ENCODE data around the gene CCS. TPM values are rescaled to one million over a fixed set of nuclear protein-coding genes. Genes with fewer than 3 reads are reported as not detected.
"Not testable (repeated sequence)": the region's sequence is repeated elsewhere in the genome, so short reads cannot be mapped to it uniquely, and the experiment has no call there.

Gene CCS
- total RNA-seq, 6 donors from 2014 or later, result 24.3 to 82.8 (median 34.0) TPM

GRCh38 chr11:66570850-66571180 lies 22.2 kb upstream of the CCS start:
- no peaks in the 10 kb centered on the region for H3K9me3 ChIP-seq
- ATAC-seq (ENCODE audit: low FRiP score in 2 of 2) (no peak), DNase-seq (no peak)
- H3K4me1 ChIP-seq, result peaks cover 10 to 17% (median 12%) of the 10 kb centered on the region in 4 donors
- H3K36me3 ChIP-seq, result peaks cover 0 to 3% (median 0%) of the 10 kb centered on the region in 4 donors
- no peak overlapping the region for H3K4me3 ChIP-seq
- WGBS, 2 donors, result 70% methylated on average over 2 of the region's 2 CpGs
- no peak overlapping the region for H3K27ac ChIP-seq
- H3K27me3 ChIP-seq, result no peaks in the 10 kb centered on the region
- no peak for TF ChIP-seq POLR2A (IDR thresholded peaks at IDR 0.05)
- TF ChIP-seq POLR2AphosphoS5 (IDR thresholded peaks at IDR 0.05), result no peak
- no peak for TF ChIP-seq CTCF (IDR thresholded peaks at IDR 0.05)
- no peak for TF ChIP-seq EP300 (IDR thresholded peaks at IDR 0.05)

- ATAC-seq (ENCODE audit: low FRiP score in 2 of 2) (peak; percentile 80 to 97), DNase-seq (peak; percentile 83 to 87)
- peaks cover 3 to 8% (median 5%) of the 10 kb centered on the region in 4 donors for H3K4me1 ChIP-seq
- no peak overlapping the region for H3K4me3 ChIP-seq
- peak; percentile 77 to 88 (median 86) for TF ChIP-seq CTCF (IDR thresholded peaks at IDR 0.05)
- no peak for TF ChIP-seq POLR2AphosphoS5 (IDR thresholded peaks at IDR 0.05)
- no peak for TF ChIP-seq EP300 (IDR thresholded peaks at IDR 0.05)
- no peak for TF ChIP-seq POLR2A (IDR thresholded peaks at IDR 0.05)
- 16 to 24% methylated on average over 17 to 25 of the region's 25 CpGs for WGBS, 2 donors
- no peaks in the 10 kb centered on the region for H3K27me3 ChIP-seq
- no peaks in the 10 kb centered on the region for H3K36me3 ChIP-seq
- H3K27ac ChIP-seq, result no peak overlapping the region
- no peaks in the 10 kb centered on the region for H3K9me3 ChIP-seq
Observed at GRCh38 chr11:66579017-66579606, 13.9 kb upstream of the CCS start.

- TF ChIP-seq POLR2AphosphoS5 (IDR thresholded peaks at IDR 0.05), result no peak
- H3K4me3 ChIP-seq, result no peak overlapping the region
- no peaks in the 10 kb centered on the region for H3K9me3 ChIP-seq
- no peaks in the 10 kb centered on the region for H3K36me3 ChIP-seq
- no peak for DNase-seq
- 83 to 90% methylated on average over 5 of the region's 5 CpGs for WGBS, 2 donors
- H3K27ac ChIP-seq, result no peak overlapping the region
- no peaks in the 10 kb centered on the region for H3K27me3 ChIP-seq
- H3K4me1 ChIP-seq, result peaks cover 3 to 8% (median 5%) of the 10 kb centered on the region in 4 donors
- no peak for ATAC-seq (ENCODE audit: low FRiP score in 2 of 2)
Observed at GRCh38 chr11:66580803-66581202, 12.2 kb upstream of the CCS start.

- ATAC-seq (ENCODE audit: low FRiP score in 2 of 2) (no peak), DNase-seq (no peak)
- no peaks in the 10 kb centered on the region for H3K27me3 ChIP-seq
- H3K36me3 ChIP-seq, result no peaks in the 10 kb centered on the region
- no peak overlapping the region for H3K4me3 ChIP-seq
- WGBS, 2 donors, result 74 to 75% methylated on average over 3 of the region's 3 CpGs
- no peaks in the 10 kb centered on the region for H3K9me3 ChIP-seq
- peaks cover 3 to 8% (median 5%) of the 10 kb centered on the region in 4 donors for H3K4me1 ChIP-seq
- no peak overlapping the region for H3K27ac ChIP-seq
- TF ChIP-seq POLR2A (IDR thresholded peaks at IDR 0.05), result no peak
- TF ChIP-seq CTCF (IDR thresholded peaks at IDR 0.05), result no peak
Observed at GRCh38 chr11:66581261-66581660, 11.7 kb upstream of the CCS start.

- not testable (repeated sequence) for DNase-seq; H3K27me3 ChIP-seq; H3K9me3 ChIP-seq; H3K36me3 ChIP-seq; H3K27ac ChIP-seq; ATAC-seq (ENCODE audit: low FRiP score in 2 of 2); H3K4me1 ChIP-seq; H3K4me3 ChIP-seq
- WGBS, 2 donors, result 83 to 91% methylated on average over 3 of the region's 3 CpGs
Observed at GRCh38 chr11:66582565-66583147, 10.3 kb upstream of the CCS start.

- not testable (repeated sequence) for H3K9me3 ChIP-seq; H3K36me3 ChIP-seq; H3K27ac ChIP-seq; DNase-seq; H3K4me1 ChIP-seq; ATAC-seq (ENCODE audit: low FRiP score in 2 of 2); H3K27me3 ChIP-seq; H3K4me3 ChIP-seq
- WGBS, 2 donors, result 92 to 100% methylated on average over 1 of the region's 1 CpG
Observed at GRCh38 chr11:66585447-66585846, 7.5 kb upstream of the CCS start.
